Measurements from ENCODE around the gene ADCY1. TPM values are rescaled to one million over a fixed set of nuclear protein-coding genes. Genes with fewer than 3 reads are reported as not detected.

The ADCY1 gene
- polyA plus RNA-seq, 1 experiment = 0.15 TPM

DNA sequence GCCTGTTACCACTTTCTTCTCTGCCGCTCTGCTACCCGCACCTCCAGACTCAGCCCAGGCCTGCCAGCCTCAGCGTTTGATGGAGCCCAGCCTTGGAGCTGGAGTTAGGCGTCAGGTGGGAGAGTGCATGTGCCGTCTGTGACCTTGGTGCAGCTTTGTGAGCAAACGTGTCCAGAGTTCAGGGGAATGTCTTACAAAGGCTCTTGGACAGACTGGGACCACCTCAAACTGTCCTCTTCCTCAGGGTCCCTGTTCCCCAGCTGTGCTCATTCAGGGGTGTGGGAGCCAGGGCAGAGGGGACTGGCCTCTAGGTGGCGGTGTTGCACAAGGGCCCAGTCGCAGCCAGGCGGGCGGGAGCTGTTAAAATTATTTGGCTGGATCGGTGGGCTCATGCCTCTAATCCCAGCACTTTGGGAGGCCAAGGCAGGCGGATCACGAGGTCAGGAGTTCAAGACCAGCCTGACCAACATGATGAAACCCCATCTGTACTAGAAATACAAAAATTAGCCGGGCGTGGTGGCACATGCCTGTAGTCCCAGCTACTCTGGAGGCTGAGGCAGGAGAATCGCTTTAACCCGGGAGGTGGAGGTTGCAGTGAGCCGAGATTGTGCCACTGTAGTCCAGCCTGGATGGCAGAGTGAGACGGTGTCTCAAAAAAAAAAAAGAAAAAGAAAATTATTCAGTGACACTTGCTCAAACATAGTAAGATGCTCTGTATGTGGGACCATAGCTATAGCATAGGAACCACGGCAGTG lies 89.2 kb downstream of the ADCY1 start:
- H3K27ac ChIP-seq (ENCODE audit: low read depth, low read length) = no peak overlapping the region
- H3K9me3 ChIP-seq (ENCODE audit: control insufficient read depth, insufficient read depth, low read length) = no peaks in the 10 kb centered on the region
- ChIA-PET POLR2A (no interaction called here), CTCF (interaction anchor here (0.6 to 3.8 kb wide), 15 partner anchors 9 to 509 kb away, joined by 3 to 50 read pairs (median 4); no protein-coding TSS in a partner anchor)
- DNase-seq (ENCODE audit: low read depth, low spot score) = no peak
- H3K4me3 ChIP-seq (ENCODE audit: low read depth, low read length) = no peak overlapping the region
- H3K27me3 ChIP-seq (ENCODE audit: control insufficient read depth, insufficient read depth, low read length) = peaks cover 9% of the 10 kb centered on the region
- peak; percentile 84 for TF ChIP-seq CTCF (IDR thresholded peaks at IDR 0.05; ENCODE audit: low read depth, low read length)

DNA sequence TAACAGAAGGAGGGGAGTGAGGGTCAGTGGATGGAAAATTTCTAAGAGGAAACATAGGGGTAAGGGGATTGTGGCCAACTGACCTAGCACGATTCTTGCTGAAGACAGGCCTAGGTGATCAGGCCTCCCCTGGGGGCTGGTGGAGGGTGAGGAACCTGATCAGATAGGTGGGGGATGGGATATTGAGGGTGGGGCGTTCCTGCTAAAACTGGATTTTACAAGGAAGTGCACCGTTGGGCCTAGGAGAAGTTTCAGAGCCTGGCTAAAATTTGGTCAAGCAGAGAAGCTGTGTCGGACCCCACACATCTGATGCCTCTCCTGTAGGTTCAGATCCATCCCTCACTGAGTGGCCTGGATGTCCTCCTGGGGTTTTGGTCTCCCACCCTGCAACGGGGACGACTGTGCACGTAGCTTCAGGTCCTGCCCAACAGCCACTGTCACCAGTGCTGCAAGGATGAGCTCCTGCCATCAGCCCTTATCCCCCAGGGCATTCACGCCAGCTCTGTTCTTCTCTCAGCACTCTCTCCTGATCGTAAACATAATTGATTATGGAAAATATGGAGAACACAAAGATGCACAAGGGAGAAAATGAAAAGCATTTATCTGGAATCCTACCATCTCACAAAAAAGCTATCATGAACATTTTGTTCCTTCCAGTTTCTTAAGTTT lies 89.9 kb downstream of the ADCY1 start:
- ChIA-PET CTCF (interaction anchor here (0.6 to 3.8 kb wide), 13 partner anchors 10 to 510 kb away, joined by 3 to 50 read pairs (median 4); no protein-coding TSS in a partner anchor), POLR2A (no interaction called here)
- no peak for DNase-seq (ENCODE audit: low read depth, low spot score)
- H3K4me3 ChIP-seq (ENCODE audit: low read depth, low read length) = no peak overlapping the region
- peaks cover 9% of the 10 kb centered on the region for H3K27me3 ChIP-seq (ENCODE audit: control insufficient read depth, insufficient read depth, low read length)
- no peaks in the 10 kb centered on the region for H3K9me3 ChIP-seq (ENCODE audit: control insufficient read depth, insufficient read depth, low read length)
- TF ChIP-seq CTCF (IDR thresholded peaks at IDR 0.05; ENCODE audit: low read depth, low read length) = no peak
- H3K27ac ChIP-seq (ENCODE audit: low read depth, low read length) = no peak overlapping the region

DNA sequence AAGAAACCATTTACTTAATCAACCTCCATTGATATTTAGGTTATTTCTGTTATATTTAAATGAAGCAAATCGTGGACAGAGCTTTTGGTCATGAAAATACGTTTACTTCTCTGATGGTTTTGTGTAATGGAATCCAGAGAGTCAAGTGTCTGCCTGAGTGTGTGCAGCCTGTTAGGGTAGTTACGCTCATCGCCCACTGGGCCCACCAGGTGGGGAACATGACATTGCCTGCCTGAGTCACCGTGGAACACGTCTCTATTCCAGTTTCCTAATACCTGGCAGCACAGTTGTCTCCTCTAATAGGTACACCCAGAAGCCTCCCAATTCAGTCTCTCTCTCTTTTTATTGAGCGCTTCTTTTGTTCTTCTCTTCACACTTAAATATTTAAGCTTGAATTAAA lies 91.0 kb downstream of the ADCY1 start:
- CTCF ChIA-PET = interaction anchor here (0.6 to 3.8 kb wide), 2 partner anchors 181 to 189 kb away, joined by 3 to 50 read pairs; no protein-coding TSS in a partner anchor

DNA sequence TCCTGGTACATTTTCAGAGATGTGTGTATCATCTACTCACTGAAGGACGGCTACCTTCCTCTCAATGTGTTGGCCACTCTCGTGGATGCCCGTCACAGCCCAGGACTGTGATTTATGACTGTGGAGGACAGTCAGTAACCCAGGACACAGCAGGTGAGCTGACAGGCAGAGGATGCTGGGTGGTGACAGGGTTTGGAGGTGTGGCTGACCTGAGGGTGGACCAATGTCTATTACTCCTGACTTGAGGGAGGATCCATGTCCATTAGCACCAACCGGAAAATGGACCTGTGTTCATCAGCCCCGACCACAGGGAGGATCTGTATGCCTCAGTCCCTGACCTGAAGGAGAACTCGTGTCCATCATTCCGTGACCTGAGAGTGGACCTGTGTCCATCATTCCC lies 96.1 kb downstream of the ADCY1 start:
- Histone ChIP-seq H3K27me3 (ENCODE audit: control insufficient read depth, insufficient read depth, low read length) (peaks cover 7% of the 10 kb centered on the region), H3K4me3 (ENCODE audit: low read depth, low read length) (no peak overlapping the region), H3K9me3 (ENCODE audit: control insufficient read depth, insufficient read depth, low read length) (no peaks in the 10 kb centered on the region), H3K27ac (ENCODE audit: low read depth, low read length) (no peak overlapping the region)
- POLR2A ChIA-PET = no interaction called here
- TF ChIP-seq CTCF (IDR thresholded peaks at IDR 0.05; ENCODE audit: low read depth, low read length) = no peak
- DNase-seq (ENCODE audit: low read depth, low spot score) = no peak
- CTCF ChIA-PET = no interaction called here

More for the DNA sequence above, 91.0 kb downstream of the ADCY1 start:
- no peak for TF ChIP-seq CTCF (IDR thresholded peaks at IDR 0.05; ENCODE audit: low read depth, low read length)
- Histone ChIP-seq H3K4me3 (ENCODE audit: low read depth, low read length) (no peak overlapping the region), H3K27me3 (ENCODE audit: control insufficient read depth, insufficient read depth, low read length) (peaks cover 10% of the 10 kb centered on the region), H3K27ac (ENCODE audit: low read depth, low read length) (no peak overlapping the region), H3K9me3 (ENCODE audit: control insufficient read depth, insufficient read depth, low read length) (no peaks in the 10 kb centered on the region)
- no peak for DNase-seq (ENCODE audit: low read depth, low spot score)
- POLR2A ChIA-PET = no interaction called here

DNA sequence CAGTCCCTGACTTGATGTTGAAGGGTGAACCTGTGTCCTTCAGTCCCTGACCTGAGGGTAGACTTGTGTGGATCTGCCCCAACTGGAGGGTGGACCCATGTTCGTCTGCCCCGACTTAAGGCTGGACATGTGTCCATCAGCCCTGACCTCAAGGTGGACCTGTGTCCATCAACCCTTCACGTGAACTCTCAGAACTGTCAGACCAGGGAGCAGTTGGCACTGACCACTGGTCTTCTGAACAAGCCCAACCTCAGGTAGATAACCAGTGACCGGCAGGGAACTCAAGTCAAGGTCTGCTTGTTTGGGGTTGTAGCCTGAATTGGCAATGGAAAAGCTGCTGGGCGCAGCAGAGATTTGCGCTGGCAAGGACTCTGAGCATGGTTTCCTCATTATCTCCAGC lies 96.5 kb downstream of the ADCY1 start:
- POLR2A ChIA-PET = no interaction called here
- Histone ChIP-seq H3K4me3 (ENCODE audit: low read depth, low read length) (no peak overlapping the region), H3K9me3 (ENCODE audit: control insufficient read depth, insufficient read depth, low read length) (no peaks in the 10 kb centered on the region), H3K27ac (ENCODE audit: low read depth, low read length) (no peak overlapping the region), H3K27me3 (ENCODE audit: control insufficient read depth, insufficient read depth, low read length) (peaks cover 7% of the 10 kb centered on the region)
- no peak for TF ChIP-seq CTCF (IDR thresholded peaks at IDR 0.05; ENCODE audit: low read depth, low read length)
- CTCF ChIA-PET = no interaction called here
- DNase-seq (ENCODE audit: low read depth, low spot score) = no peak

Measured in AG04450 (cell line).